HG03097 (cell line): ENCODE results near the gene ST7.
"Not testable (repeated sequence)": the region's sequence is repeated elsewhere in the genome, so short reads cannot be mapped to it uniquely, and the experiment has no call there.

Experiments
- ATAC-seq: cut with Tn5 transposase; IDR thresholded peaks from one replicate; pipeline ENCODE4 v1.9.1; 2021; ENCODE audit not compliant: unreplicated experiment, low FRiP score

Gene ST7

DNA sequence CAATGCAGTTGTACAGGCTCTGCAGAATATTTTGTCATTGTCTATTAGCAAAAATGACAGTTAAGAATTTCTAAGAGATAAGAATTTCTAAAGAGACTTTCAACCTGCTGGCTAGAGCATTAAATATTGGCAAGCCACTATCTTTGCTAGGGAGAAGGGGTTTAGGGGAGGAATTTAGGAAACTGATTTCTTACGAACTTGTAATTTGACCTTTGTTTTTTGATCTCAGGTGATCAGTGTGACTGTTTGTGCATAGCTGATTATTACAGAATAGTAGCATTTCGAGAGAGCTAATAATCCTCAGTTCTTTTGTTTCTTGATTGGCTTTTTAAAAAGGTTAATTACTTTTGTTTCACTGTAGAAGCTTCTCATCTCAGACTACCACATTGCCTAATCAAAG is 68.1 kb downstream of the ST7 start:
- ATAC-seq: no peak

DNA sequence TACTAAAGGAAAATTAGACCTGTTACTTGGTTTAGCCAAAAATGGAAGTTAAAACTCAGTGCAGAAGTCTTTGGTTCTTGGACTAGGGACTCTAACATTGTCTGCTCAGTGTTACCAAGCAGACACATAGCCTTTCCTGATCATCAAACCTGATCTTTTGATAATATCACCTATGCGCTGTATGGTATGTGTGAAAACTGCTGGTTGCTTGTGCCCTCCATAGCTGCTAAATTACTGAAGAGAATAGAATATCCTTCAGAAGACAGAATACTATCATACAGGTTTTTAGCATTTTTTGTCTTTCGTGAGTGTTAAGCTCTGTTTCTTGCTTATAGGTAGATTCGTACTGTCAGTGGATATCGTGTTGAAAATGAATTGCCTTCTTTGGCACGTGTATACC is 68.7 kb downstream of the ST7 start:
- ATAC-seq: no peak

DNA sequence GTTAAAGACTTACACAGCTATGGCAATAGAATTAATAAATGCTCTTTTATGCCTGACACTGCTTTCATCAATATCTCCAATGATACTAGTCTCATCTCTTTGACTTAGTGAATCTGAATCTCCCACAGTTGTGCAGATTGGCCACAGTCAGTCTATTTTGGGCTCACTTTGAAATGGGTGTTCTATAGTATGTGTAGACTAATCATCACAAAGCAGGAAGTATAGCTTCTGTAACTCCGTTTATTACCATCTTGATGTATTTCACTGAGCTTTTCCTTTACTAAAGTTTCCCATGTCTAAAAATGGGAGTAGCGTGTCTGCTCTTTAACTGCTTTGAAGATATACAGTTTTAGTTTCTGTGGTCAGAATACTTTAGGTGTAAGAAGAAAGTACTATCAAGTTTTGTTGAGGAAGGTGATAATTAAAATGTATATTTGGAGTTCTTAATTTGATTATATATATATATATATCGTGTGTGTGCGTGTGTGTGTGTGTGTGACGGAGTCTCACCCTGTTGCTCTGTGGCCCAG is 70.1 kb downstream of the ST7 start:
- no peak for ATAC-seq

DNA sequence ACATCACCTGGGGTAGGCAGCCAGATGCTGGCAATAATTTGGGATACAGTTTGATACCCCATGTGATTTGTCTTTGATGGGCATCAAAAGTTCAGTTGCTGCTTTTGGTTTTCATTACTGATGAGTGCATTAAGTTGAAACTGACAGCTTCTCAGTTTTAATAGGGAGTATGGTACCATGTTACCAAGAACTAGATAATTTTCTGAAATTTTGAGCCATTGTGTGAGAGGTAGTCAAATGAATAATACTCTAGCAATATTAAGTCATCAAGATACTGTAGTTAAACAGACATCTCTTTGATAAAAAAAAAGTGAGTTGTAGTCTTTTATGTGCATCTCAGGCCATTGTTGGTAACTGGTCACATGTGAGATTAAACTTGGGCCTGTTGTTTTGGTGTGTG is 71.5 kb downstream of the ST7 start:
- no peak for ATAC-seq

DNA sequence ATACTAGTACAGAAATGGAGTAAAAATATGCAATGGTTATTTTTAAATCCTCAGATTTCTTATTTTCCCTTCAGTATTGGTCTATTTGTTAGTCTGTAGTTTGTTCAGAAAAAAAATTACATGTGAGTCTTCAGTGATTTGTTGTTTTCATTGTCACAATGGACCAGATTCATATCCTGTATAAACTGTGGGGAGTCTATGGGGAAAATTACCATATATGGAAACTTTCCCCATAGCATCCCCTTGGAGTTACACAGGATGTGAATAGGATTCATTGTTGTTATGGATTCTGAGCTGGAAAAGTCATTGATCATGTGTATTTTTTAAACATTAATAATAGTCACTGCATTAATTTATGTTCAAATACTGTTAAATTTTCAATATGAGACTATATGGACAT is 72.6 kb downstream of the ST7 start:
- no peak for ATAC-seq

DNA sequence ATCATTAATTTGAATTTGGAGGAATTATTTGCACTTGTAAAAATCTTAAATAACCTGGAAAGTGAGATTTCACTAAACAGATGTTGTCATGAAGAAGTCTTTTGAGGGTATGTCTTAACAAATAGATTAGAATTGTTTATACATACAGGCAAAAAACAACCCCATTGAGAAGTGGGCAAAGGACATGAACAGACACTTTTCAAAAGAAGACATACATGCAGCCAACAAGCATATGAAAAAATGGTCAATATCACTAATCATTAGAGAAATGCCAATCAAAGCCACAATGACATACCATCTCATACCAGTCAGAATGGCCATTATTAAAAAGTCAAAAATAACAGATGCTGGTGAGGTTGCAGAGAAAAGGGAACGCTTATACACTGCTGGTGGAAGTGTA is 77.0 kb downstream of the ST7 start:
- not testable (repeated sequence) for ATAC-seq

DNA sequence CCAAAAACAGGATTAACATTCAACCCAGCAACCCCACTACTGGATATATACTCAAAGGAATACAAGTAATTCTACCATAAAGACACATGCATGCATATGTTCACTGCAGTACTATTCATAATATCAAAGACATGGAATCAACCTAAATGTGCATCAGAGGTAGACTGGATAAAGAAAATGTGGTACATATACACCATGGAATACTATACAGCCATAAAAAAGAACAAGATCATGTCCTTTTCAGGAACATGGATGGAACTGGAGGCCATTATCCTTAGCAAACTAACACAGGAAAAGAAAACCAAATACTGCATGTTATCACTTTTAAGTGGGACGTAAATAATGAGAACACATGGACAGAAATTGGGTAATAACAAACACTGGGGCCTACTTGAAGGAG is 77.5 kb downstream of the ST7 start:
- not testable (repeated sequence) for ATAC-seq

DNA sequence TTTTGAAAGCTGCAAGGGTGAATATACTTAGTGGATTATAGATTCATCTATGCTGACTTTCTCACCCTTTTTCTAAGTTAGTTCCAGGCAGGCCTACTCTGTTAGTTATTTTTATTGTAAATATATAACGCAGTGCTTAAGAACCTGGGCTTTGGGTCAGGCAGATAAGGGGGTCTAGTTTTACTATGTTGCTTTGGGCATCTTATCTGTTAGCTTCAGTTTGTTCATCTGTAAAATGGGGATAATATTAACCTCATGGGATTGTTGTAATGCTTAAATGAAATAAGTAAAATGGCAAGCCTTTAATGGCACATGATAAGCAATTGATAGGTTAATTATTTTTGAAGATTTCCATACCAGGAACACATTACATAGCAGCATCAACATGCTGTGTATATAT is 79.5 kb downstream of the ST7 start:
- ATAC-seq: no peak

DNA sequence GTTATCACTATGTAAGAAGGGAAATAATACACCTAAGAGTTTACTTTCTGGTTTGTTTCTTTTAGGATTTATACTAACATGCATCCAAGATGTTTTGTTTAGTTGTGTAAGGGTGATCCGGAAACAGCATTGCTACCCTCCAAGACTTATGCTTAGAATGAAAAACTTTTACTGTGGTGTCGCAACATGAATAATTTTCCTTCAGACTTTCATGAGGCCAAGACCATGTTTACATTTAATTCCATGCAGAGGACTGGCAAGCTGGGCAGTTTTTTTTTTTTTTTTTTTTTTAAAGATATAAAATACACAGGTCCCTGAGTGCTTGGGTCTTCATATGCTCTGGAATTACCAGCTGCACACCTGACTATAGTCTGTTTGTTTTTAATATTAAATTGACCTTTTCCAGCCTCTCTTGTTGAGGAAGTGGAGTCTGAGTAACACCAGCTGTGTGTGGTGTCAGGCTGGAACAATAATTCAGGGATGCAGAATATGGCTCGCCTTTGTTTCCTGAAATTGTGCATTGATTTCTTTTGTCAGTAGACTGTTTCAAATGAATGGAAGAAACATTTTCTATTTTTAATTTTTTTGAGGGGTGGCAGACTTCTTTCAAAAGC is 81.7 kb downstream of the ST7 start:
- no peak for ATAC-seq

DNA sequence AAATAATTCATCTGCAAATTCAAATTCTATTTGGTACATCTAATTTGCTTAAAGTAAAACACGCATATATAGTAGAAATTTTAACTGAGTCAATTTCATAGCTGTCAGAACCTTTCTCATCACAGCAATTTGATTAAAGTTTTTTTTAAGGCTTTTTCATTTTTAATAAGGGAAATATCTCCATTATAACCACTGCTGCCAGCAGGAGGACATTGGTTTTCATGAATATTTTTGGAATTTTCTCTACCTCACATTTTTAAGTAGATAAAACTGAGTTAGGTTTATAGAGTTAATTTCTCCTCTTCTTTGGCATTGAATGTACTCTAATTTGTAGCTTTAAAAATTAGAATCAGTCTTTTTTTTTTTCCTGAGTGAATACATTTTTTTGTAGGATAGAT is 82.2 kb downstream of the ST7 start:
- no peak for ATAC-seq

DNA sequence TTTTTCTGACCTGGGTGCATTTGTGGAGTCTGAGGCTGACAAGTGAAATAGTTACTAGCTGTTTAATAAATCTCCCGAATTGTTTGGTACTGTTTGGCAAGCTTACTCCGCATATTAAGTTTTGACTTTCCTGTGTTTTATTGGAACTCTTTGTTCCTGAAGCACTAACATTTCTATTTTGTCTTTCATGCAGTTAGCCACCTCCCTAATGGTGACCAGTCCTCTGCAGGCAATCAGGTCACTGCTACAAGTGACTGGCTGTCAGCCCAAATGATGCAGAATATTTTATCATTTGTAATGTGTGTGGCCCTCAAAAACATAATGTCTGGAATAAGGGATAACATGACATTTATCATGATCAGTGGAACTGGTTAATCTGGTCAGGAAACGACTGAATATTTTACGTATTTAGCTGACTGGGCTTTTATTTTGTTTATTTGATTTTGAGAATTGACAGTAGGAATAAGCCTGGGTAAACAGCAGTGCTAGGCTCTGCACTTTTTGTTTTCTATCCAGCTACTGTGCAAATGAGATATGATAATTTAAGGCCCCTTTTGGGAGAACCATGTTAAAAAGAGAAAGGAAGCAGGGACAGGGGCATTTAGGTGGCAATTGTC is 82.9 kb downstream of the ST7 start:
- ATAC-seq: no peak

DNA sequence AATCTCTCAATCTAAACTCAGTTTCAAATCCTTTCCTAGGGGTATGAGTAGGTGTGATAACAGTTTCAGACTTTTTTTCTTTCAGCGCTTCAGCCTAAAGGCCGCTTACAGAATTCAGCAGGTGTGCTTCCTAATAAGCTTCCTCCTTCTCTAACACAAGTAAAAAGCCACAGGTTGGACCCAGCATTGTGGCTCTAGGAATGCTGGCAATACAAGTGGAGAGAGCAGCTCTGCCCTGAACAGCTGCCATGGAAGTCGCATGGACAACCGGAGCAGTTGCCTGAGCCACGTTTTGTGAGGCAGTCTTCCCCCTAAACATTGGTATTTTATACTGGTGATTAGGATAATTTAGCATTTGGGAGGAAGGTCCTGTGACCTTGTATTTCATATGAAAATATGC is 83.5 kb downstream of the ST7 start:
- ATAC-seq: no peak

DNA sequence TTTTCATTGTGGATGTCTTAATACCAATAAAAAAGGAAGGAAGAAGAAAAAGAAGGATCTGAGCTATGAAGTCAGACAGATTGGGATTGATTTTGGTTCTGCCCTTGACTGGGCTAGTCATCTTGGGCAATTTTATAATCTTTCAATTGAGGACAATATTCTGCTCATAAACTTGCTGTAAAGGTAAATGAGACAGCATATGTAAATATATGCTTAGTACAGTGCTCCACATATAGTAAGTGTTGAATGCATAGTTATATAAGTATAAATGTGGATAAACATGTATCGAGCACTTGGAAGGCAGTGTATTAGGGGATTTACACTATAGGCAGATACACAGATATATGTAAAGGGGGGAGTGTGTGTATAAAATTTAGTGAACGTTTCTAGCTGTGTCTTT is 85.1 kb downstream of the ST7 start:
- no peak for ATAC-seq

DNA sequence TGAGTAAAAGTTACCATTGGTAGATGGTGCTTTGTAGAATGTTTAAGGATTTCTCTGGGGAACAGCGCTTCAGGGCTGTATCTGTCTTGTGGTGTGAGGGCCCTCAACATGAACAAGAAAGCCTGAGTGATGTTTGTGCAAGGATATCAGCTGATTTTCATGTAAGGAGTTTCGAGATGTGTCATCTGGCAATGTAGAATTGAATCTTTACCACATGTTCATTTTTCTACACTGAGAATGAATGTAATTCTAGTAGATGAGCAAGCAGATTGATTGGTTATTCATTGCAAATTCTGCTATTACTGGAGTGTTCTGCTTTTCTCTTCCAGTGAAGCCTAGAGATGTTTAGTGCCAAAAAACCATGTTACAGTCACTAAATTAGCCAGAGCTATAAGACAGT is 87.7 kb downstream of the ST7 start:
- peak; percentile 71 for ATAC-seq

DNA sequence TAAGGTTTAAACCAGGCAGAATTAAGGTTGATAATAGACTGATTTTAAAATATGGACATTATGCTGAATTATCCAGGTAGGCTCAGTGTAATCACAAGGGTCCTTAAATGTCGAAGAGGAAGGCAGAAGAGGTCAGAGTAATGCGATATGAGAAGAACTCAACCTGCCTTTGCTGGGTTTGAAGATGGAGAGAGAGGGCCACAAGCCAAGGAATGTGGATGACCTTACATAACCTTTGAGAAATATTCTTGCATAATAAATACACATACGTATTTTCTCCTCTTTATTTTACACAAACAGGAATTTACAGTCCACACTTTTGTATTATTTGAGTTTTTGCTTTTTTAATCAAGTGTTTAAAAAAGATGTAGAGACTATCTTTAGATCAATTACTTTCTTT is 88.5 kb downstream of the ST7 start:
- no peak for ATAC-seq

DNA sequence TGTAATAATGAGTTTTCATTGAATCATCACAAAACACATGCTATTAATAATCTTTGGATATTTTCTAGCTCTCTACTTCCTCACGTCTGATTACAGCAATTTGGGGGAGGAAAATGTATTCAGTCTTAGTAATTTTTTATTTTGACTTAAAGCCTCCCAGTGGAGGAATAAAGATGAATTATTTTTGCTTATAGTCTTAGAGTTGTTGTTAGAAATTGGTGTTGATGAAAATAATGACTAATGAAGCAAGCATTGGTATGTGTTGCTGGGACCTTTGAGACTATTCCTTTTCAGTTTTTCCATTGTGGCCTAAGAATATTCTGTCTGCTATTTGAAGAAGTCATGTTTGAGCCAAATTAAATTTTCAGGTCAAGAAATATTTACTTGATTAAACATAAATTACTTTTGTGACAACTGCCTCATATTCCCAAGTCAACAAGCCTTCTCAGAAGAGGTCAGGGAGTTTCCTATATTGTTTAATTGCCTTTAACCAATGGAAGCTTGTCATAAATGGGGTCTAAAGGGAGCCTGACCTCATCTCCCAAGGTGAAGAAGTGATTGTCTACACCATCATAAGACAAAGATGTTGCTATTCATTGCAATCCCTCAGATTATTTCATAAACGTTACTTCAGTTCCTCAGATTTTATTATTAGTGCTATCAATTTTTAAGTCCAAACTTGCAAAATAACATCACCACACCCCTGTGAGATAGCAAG is 90.0 kb downstream of the ST7 start:
- no peak for ATAC-seq

DNA sequence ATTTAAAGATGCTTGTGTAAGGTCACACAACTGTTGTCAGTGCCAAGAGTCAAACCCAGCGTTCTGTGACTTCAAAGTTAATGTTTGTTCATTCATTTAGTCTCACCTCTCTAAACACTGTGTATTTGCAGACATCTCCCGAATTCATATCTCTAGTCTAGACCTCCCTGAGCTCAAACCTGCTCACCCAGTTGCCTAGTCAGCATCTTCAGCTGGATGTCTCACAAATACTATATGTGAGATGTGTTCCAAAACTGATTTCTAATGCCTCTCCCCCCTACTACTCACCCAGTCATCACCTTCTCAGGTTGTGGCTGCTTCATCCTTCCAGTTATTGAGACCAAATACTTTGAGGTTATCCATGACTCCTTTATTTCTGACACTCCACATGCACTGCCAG is 91.4 kb downstream of the ST7 start:
- no peak for ATAC-seq

DNA sequence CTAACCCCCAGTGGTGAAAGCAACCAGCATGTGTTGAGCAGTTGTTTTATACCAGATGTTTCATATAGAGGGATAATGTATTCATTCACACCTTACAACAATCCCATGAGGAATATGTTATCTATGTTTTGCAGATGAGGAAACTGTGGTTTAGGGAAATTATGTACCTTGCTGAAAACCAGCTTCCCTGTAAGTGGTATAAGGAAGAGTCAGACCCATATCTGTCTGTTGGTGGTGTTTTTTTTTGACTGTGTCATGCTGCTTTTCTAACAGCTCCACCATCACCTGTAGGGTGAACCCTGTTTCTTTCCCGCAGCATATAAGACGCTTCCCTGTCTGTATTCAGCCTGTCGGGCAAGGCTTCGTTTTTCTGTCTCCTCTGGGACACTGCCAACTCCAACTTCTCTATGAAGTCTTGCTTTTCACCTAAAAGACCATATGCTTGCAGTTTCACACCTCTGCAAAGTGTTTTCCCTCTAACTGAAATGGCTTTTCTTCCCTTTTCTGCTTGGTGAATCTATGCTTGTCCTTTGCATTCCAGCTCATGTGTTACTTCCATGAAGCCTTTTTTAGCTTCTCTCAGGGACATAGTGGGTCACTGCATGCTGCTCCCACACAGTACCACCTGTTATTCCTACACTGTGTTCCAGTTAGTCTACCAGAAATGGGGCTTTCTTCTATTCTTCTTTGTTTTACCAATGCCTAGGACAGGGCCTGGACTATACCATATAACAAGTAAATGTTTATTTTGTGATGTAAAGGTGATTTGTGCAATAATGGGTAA is 92.8 kb downstream of the ST7 start:
- ATAC-seq: no peak

DNA sequence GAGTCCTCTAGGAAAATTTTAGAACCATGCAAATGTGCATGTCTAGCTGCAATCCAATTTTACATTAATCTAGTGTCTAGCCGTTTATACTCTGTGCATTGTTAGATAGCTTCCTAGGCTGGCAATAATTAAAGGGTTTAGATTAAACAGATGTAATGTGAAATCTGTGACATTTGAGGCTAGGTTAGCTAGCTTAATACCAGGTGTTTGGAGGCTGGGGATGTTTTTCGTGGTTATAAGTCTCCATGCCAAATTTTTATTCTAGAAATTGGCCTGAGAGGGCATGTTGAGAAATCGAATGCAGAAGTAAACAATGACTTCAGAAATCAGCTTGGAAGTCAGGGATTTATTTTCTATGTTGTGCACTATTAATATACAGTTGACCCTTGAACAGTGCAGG is 94.2 kb downstream of the ST7 start:
- ATAC-seq: no peak

DNA sequence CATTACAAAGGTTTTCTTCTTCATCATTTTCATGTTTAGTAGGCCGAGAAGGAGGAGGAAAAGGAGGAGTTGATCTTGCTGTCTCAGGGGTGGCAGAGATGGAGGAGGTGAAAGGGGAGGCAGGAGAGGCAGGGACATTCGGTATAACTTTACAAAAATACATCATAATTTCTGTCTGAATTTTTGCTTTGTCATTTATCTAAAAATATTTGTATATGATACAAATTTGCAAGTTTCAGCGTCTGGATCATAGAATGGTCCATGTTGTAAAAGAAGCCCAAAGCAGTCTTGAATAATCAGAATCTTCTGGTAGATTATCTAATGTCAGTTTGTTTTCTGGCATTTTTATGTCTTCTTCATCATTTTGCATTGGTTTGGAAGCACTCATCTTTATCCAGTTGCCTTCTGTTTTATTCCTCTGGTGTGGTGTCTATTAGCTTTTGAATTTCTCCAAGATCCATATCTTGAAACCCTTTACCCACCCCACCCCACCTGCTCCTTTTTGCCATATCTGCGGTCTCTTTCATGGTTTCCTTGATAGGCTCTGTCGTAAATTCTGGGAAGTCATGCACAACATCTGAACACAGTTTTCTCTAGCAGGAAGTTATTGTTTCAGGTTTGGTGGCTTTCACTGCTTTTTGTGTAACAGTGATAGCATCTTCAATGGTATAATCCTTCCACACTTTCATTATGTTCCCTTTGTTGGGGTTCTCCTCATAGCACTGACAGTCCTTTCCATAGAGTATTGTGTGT is 95.0 kb downstream of the ST7 start:
- ATAC-seq: no peak

DNA sequence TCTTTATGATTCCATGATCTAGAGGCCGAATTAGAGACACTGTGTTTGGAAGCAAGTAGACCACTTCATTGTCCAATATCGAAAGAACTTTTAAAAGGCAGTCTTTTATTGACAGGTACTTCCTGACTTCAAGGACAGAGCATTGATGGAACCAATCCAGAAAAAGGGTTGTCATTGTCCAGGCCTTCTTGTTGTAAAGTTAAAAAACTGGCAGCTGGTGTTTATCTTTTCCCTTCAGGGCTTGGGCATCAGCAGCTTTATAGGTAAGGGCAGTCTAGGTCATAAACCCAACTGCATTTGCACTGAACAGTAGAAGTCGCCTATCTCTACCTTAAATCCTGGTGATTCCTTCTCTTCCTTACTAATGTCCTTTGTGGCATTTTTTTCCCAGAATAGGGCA is 95.6 kb downstream of the ST7 start:
- ATAC-seq: no peak
